ENCODE measurements around the gene XPNPEP3. TPM values are rescaled to one million over a fixed set of nuclear protein-coding genes. Genes with fewer than 3 reads are reported as not detected.

Gene XPNPEP3
- total RNA-seq, 1 experiment from 2014 or later: 39.9 TPM

GRCh38 chr22:40855979-40856512 is 902 bp upstream of the XPNPEP3 start:
- H3K9me3 Mint-ChIP-seq (ENCODE audit: low read depth, unreplicated experiment): no peaks in the 10 kb centered on the region
- peaks cover 16% of the 10 kb centered on the region for H3K4me1 Mint-ChIP-seq (ENCODE audit: low read depth, unreplicated experiment)
- TF ChIP-seq CTCF (IDR thresholded peaks at IDR 0.05; ENCODE audit: unreplicated experiment): no peak
- H3K27ac Mint-ChIP-seq (ENCODE audit: unreplicated experiment): peak overlapping the region; percentile 100
- intact Hi-C loops (cut with micrococcal nuclease; ENCODE audit: unreplicated experiment): no loop called here
- peak; percentile 21 for DNase-seq
- BruUV-seq (replicated peaks): no TSS peak
- H3K27me3 Mint-ChIP-seq (ENCODE audit: unreplicated experiment): no peaks in the 10 kb centered on the region
- peaks cover 63% of the 10 kb centered on the region for H3K36me3 Mint-ChIP-seq (ENCODE audit: insufficient read depth, unreplicated experiment)
- CTCF ChIA-PET: interaction anchor here (0.6 to 1.2 kb wide), 3 partner anchors 38 to 205 kb away, joined by 3 to 4 read pairs (median 3); no protein-coding TSS in a partner anchor
- peak overlapping the region; percentile 99 for H3K4me3 Mint-ChIP-seq (ENCODE audit: low read depth, unreplicated experiment)

GRCh38 chr22:40857309-40857855 is 434 bp downstream of the XPNPEP3 start:
- no peaks in the 10 kb centered on the region for H3K27me3 Mint-ChIP-seq (ENCODE audit: unreplicated experiment)
- intact Hi-C loops (cut with micrococcal nuclease; ENCODE audit: unreplicated experiment): no loop called here
- no peaks in the 10 kb centered on the region for H3K9me3 Mint-ChIP-seq (ENCODE audit: low read depth, unreplicated experiment)
- no peak for TF ChIP-seq CTCF (IDR thresholded peaks at IDR 0.05; ENCODE audit: unreplicated experiment)
- peaks cover 60% of the 10 kb centered on the region for H3K36me3 Mint-ChIP-seq (ENCODE audit: insufficient read depth, unreplicated experiment)
- CTCF ChIA-PET: interaction anchor here (1.1 to 1.2 kb wide), 2 partner anchors 39 to 175 kb away, joined by 3 to 4 read pairs; no protein-coding TSS in a partner anchor
- BruUV-seq (replicated peaks): TSS peak; percentile 67
- peak overlapping the region; percentile 99 for H3K4me3 Mint-ChIP-seq (ENCODE audit: low read depth, unreplicated experiment)
- DNase-seq: no peak
- H3K27ac Mint-ChIP-seq (ENCODE audit: unreplicated experiment): peak overlapping the region; percentile 100
- peaks cover 16% of the 10 kb centered on the region for H3K4me1 Mint-ChIP-seq (ENCODE audit: low read depth, unreplicated experiment)

GRCh38 chr22:40862013-40862412 is 5.1 kb downstream of the XPNPEP3 start, which contains the start of gene DNAJB7:
TSS of gene DNAJB7 (minus strand) at chr22:40862113. CDS start at chr22:40861994, 119 bp downstream.
- Mint-ChIP-seq H3K4me3 (ENCODE audit: low read depth, unreplicated experiment) (no peak within 1 kb of the TSS), H3K4me1 (ENCODE audit: low read depth, unreplicated experiment) (peaks cover 6% of the 10 kb centered on the region), H3K36me3 (ENCODE audit: insufficient read depth, unreplicated experiment) (peaks cover 33% of the 10 kb centered on the region), H3K27me3 (ENCODE audit: unreplicated experiment) (no peaks in the 10 kb centered on the region), H3K27ac (ENCODE audit: unreplicated experiment) (no peak within 1 kb of the TSS), H3K9me3 (ENCODE audit: low read depth, unreplicated experiment) (no peaks in the 10 kb centered on the region)
- BruUV-seq (replicated peaks): no TSS peak
- TF ChIP-seq CTCF (IDR thresholded peaks at IDR 0.05; ENCODE audit: unreplicated experiment): no peak
- DNase-seq: no peak
- intact Hi-C loops (cut with micrococcal nuclease; ENCODE audit: unreplicated experiment): no loop called here
- CTCF ChIA-PET: no interaction called here

- TF ChIP-seq CTCF (IDR thresholded peaks at IDR 0.05; ENCODE audit: unreplicated experiment): no peak
- H3K36me3 Mint-ChIP-seq (ENCODE audit: insufficient read depth, unreplicated experiment): peaks cover 28% of the 10 kb centered on the region
- no peak for DNase-seq
- H3K4me1 Mint-ChIP-seq (ENCODE audit: low read depth, unreplicated experiment): peaks cover 6% of the 10 kb centered on the region
- H3K4me3 Mint-ChIP-seq (ENCODE audit: low read depth, unreplicated experiment): no peak overlapping the region
- CTCF ChIA-PET: no interaction called here
- no peak overlapping the region for H3K27ac Mint-ChIP-seq (ENCODE audit: unreplicated experiment)
- H3K27me3 Mint-ChIP-seq (ENCODE audit: unreplicated experiment): no peaks in the 10 kb centered on the region
- BruUV-seq (replicated peaks): no TSS peak
- intact Hi-C loops (cut with micrococcal nuclease; ENCODE audit: unreplicated experiment): no loop called here
- no peaks in the 10 kb centered on the region for H3K9me3 Mint-ChIP-seq (ENCODE audit: low read depth, unreplicated experiment)
Observed at GRCh38 chr22:40862537-40862936, 5.6 kb downstream of the XPNPEP3 start.

All from Calu3 (cell line).